Measurements from ENCODE around the gene ATXN7L1. TPM values are rescaled to one million over a fixed set of nuclear protein-coding genes. Genes with fewer than 3 reads are reported as not detected.

Gene ATXN7L1
- total and polyA plus RNA-seq, 2 donors (not counting 1 experiment from before 2014, with no cell fraction given): 7.1 to 40.6 TPM

GRCh38 chr7:105802604-105803428 lies 73.6 kb downstream of the ATXN7L1 start:
- no peak overlapping the region for H2AFZ ChIP-seq (ENCODE audit: insufficient read depth, low read depth, low read length, poor library complexity, severe bottlenecking)
- Mint-ChIP-seq H3K4me1 (peaks cover 34% of the 10 kb centered on the region), H3K9me3 (ENCODE audit: insufficient read depth) (no peaks in the 10 kb centered on the region), H3K27me3 (no peaks in the 10 kb centered on the region), H3K4me3 (no peak overlapping the region), H3K27ac (no peak overlapping the region)
- H3K4me1 ChIP-seq (ENCODE audit: control insufficient read depth in 2 of 2, insufficient read depth in 2 of 2, low read length in 2 of 2): peaks cover 9 to 26% of the 10 kb centered on the region in 2 donors
- H3K4me2 ChIP-seq (replicated peaks; ENCODE audit: low read depth, low read length, poor library complexity, severe bottlenecking): no peak overlapping the region
- ChIA-PET CTCF (no interaction called here), POLR2A (no interaction called here)
- TF ChIP-seq EZH2 (IDR thresholded peaks at IDR 0.05; ENCODE audit: borderline replicate concordance, insufficient read depth, low read depth, low read length, poor library complexity, severe bottlenecking) (no peak), CTCF (IDR thresholded peaks at IDR 0.05) (no peak)
- no peaks in the 10 kb centered on the region for H3K9me3 ChIP-seq (ENCODE audit: control extremely low read depth in 1 of 3, control insufficient read depth in 2 of 3, insufficient read depth in 1 of 3, low read length in 2 of 3)
- 71% methylated on average over 4 of the region's 7 CpGs for WGBS (ENCODE audit: insufficient coverage)
- H3K4me3 ChIP-seq (ENCODE audit: control extremely low read depth in 1 of 5, extremely low read depth in 1 of 5, insufficient read depth in 1 of 5, low read depth in 2 of 5, low read length in 4 of 5): no peak overlapping the region
- no peaks in the 10 kb centered on the region for H4K20me1 ChIP-seq (ENCODE audit: control insufficient read depth, insufficient read depth, low read length, poor library complexity, severe bottlenecking)
- DNase-seq: no peak
- H3K79me2 ChIP-seq (ENCODE audit: control insufficient read depth, insufficient read depth, low read length): no peaks in the 10 kb centered on the region
- intact Hi-C loops (cut with micrococcal nuclease): no loop called here
- H3K36me3 ChIP-seq (replicated peaks in 1 of 2; ENCODE audit: control extremely low read depth in 1 of 2, control insufficient read depth in 1 of 2, extremely low read depth in 1 of 2, insufficient read depth in 2 of 2, low read length in 1 of 2): no peaks in the 10 kb centered on the region
- no peaks in the 10 kb centered on the region for H3K27me3 ChIP-seq (replicated peaks in 1 of 4; ENCODE audit: control extremely low read depth in 1 of 4, control insufficient read depth in 3 of 4, insufficient read depth in 4 of 4, low read length in 3 of 4)
- H3K9ac ChIP-seq (ENCODE audit: low read length): no peak overlapping the region
- no peak for ATAC-seq (ENCODE audit: low read depth)
- no peak overlapping the region for H3K27ac ChIP-seq (ENCODE audit: low read length in 2 of 2)

- TF ChIP-seq EZH2 (IDR thresholded peaks at IDR 0.05; ENCODE audit: borderline replicate concordance, insufficient read depth, low read depth, low read length, poor library complexity, severe bottlenecking): no peak
- no peak for TF ChIP-seq CTCF (IDR thresholded peaks at IDR 0.05)
- Mint-ChIP-seq H3K4me1 (peaks cover 17% of the 10 kb centered on the region), H3K4me3 (no peak overlapping the region), H3K9me3 (ENCODE audit: insufficient read depth) (no peaks in the 10 kb centered on the region), H3K27ac (no peak overlapping the region), H3K27me3 (no peaks in the 10 kb centered on the region)
- intact Hi-C loops (cut with micrococcal nuclease): no loop called here
- H4K20me1 ChIP-seq (ENCODE audit: control insufficient read depth, insufficient read depth, low read length, poor library complexity, severe bottlenecking): no peaks in the 10 kb centered on the region
- CTCF ChIA-PET: interaction anchor here (0.9 kb wide), 1 partner anchor 37 kb away, joined by 3 read pairs; no protein-coding TSS in a partner anchor
- H3K9me3 ChIP-seq (ENCODE audit: control extremely low read depth in 1 of 3, control insufficient read depth in 2 of 3, insufficient read depth in 1 of 3, low read length in 2 of 3): no peaks in the 10 kb centered on the region
- H3K27me3 ChIP-seq (replicated peaks in 1 of 4; ENCODE audit: control extremely low read depth in 1 of 4, control insufficient read depth in 3 of 4, insufficient read depth in 4 of 4, low read length in 3 of 4): no peaks in the 10 kb centered on the region
- no peak overlapping the region for H3K27ac ChIP-seq (ENCODE audit: low read length in 2 of 2)
- DNase-seq (no peak), ATAC-seq (ENCODE audit: low read depth) (no peak)
- no peak overlapping the region for H3K9ac ChIP-seq (ENCODE audit: low read length)
- H3K36me3 ChIP-seq (replicated peaks in 1 of 2; ENCODE audit: control extremely low read depth in 1 of 2, control insufficient read depth in 1 of 2, extremely low read depth in 1 of 2, insufficient read depth in 2 of 2, low read length in 1 of 2): no peaks in the 10 kb centered on the region
- POLR2A ChIA-PET: no interaction called here
- H3K79me2 ChIP-seq (ENCODE audit: control insufficient read depth, insufficient read depth, low read length): no peaks in the 10 kb centered on the region
- peaks cover 0 to 8% of the 10 kb centered on the region in 2 donors for H3K4me1 ChIP-seq (ENCODE audit: control insufficient read depth in 2 of 2, insufficient read depth in 2 of 2, low read length in 2 of 2)
- H2AFZ ChIP-seq (ENCODE audit: insufficient read depth, low read depth, low read length, poor library complexity, severe bottlenecking): peak overlapping the region; percentile 22
- H3K4me3 ChIP-seq (ENCODE audit: control extremely low read depth in 1 of 5, extremely low read depth in 1 of 5, insufficient read depth in 1 of 5, low read depth in 2 of 5, low read length in 4 of 5): no peak overlapping the region
- WGBS (ENCODE audit: insufficient coverage): 36% methylated on average over 3 of the region's 6 CpGs
- no peak overlapping the region for H3K4me2 ChIP-seq (replicated peaks; ENCODE audit: low read depth, low read length, poor library complexity, severe bottlenecking)
Observed at GRCh38 chr7:105800849-105801534, 75.4 kb downstream of the ATXN7L1 start.
